Endothelial cell of umbilical vein (primary cell): ENCODE data around the gene TLE4.
"Not testable (repeated sequence)": the region's sequence is repeated elsewhere in the genome, so short reads cannot be mapped to it uniquely, and the experiment has no call there.

Source experiments
- EZH2 ChIP-seq: IDR thresholded peaks from 2 replicates; pipeline ENCODE4 v1.6.1; 2012; ENCODE audit warnings: borderline replicate concordance, low read depth, mild to moderate bottlenecking, moderate library complexity, low read length, inconsistent platforms; ENCODE audit not compliant: severe bottlenecking
- FOS ChIP-seq: IDR thresholded peaks from 2 replicates; pipeline ENCODE4 v1.6.1; 2011; ENCODE audit warnings: mild to moderate bottlenecking, low read length, moderate library complexity, borderline replicate concordance; ENCODE audit not compliant: insufficient read depth
- GATA2 ChIP-seq: IDR thresholded peaks from 2 replicates; pipeline ENCODE4 v1.7.0; 2011; ENCODE audit warnings: low read depth, mild to moderate bottlenecking, moderate library complexity, mixed read lengths, low read length; ENCODE audit not compliant: insufficient read length, insufficient read depth
- JUN ChIP-seq: IDR thresholded peaks from 2 replicates; pipeline ENCODE4 v1.6.1; 2011; ENCODE audit warnings: borderline replicate concordance, low read depth; ENCODE audit not compliant: insufficient read length, insufficient read depth
- MYC ChIP-seq: IDR thresholded peaks from one replicate; pipeline ENCODE4 v1.6.1; 2011; ENCODE audit warnings: mild to moderate bottlenecking, low read depth, low read length
- POLR2A ChIP-seq: IDR thresholded peaks from 2 replicates; pipeline ENCODE4 v1.6.1; 2012; ENCODE audit warnings: low read depth, mild to moderate bottlenecking, control low read depth, low read length
- POLR2AphosphoS5 ChIP-seq: IDR thresholded peaks from 2 replicates; pipeline ENCODE4 v1.6.1; 2012; ENCODE audit warnings: low read depth, mild to moderate bottlenecking, control low read depth, low read length, moderate library complexity; ENCODE audit not compliant: insufficient read depth
- TF ChIP-seq, protein P1 (sequence below): IDR thresholded peaks from 2 replicates; pipeline ENCODE4 v1.6.1; 2011; ENCODE audit not compliant: insufficient read depth, insufficient read length
- TF ChIP-seq, protein P2 (sequence below), 2 donors: IDR thresholded peaks; 1 replicate in 1 of 2; 2 replicates in 1 of 2; pipeline ENCODE4 v1.5.1; 2011; ENCODE audit warnings: low read length in 2 of 2, mild to moderate bottlenecking in 2 of 2, moderate library complexity in 2 of 2, control low read depth in 1 of 2, inconsistent platforms in 1 of 2, low read depth in 1 of 2; ENCODE audit not compliant: insufficient read depth in 1 of 2; ENCODE audit errors: extremely low read depth in 1 of 2

DNA sequence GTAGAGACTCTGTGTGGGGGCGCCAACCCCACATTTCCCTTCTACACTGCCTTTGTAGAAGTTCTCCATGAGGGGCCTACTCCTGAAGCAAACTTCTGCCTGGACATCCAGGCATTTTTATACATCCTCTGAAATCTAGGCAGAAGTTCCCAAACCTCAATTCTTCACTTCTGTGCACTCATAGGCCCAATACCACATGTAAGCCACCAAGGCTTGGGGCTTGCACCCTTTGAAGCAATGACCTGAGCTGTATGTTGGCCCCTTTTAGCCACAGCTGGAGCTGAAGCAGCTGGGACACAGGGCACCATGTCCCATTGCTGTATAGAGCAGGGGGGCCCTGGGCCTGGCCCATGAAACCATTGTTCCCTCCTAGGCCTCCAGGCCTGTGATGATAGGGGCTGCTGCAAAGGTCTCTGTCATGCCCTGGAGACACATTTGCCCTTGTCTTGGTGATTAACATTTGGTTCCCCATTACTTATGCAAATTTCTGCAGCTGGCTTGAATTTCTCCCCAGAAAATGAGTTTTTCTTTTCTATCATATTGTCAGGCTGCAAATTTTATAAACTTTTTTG is 180.2 kb downstream of the TLE4 start:
- TF ChIP-seq POLR2AphosphoS5, JUN, POLR2A, EZH2, FOS, MYC, GATA2: not testable (repeated sequence)
- TF ChIP-seq, protein P1, sequence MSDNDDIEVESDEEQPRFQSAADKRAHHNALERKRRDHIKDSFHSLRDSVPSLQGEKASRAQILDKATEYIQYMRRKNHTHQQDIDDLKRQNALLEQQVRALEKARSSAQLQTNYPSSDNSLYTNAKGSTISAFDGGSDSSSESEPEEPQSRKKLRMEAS = not testable (repeated sequence)
- TF ChIP-seq, protein P2, sequence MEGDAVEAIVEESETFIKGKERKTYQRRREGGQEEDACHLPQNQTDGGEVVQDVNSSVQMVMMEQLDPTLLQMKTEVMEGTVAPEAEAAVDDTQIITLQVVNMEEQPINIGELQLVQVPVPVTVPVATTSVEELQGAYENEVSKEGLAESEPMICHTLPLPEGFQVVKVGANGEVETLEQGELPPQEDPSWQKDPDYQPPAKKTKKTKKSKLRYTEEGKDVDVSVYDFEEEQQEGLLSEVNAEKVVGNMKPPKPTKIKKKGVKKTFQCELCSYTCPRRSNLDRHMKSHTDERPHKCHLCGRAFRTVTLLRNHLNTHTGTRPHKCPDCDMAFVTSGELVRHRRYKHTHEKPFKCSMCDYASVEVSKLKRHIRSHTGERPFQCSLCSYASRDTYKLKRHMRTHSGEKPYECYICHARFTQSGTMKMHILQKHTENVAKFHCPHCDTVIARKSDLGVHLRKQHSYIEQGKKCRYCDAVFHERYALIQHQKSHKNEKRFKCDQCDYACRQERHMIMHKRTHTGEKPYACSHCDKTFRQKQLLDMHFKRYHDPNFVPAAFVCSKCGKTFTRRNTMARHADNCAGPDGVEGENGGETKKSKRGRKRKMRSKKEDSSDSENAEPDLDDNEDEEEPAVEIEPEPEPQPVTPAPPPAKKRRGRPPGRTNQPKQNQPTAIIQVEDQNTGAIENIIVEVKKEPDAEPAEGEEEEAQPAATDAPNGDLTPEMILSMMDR (IDR thresholded peaks at IDR 0.05; ENCODE audit: extremely low read depth in 1 of 2, insufficient read depth in 1 of 2, low read depth in 1 of 2, low read length in 2 of 2) = not testable (repeated sequence)
